Body of pancreas (tissue), 4 donors: ENCODE data around the gene COL18A1. TPM values are rescaled to one million over a fixed set of nuclear protein-coding genes. Genes with fewer than 3 reads are reported as not detected.
A peak's percentile ranks its signal among the peaks of the same experiment; 100 is the strongest.

ENCODE experiments used
- ATAC-seq: fragments of 150-250 bp; one replicate; pipeline ENCODE4 v1.9.1; 2016
- DNase-seq, 4 donors: peaks; one replicate each; pipeline ENCODE4 v3.0.0-alpha.2; 2019
- H3K27ac ChIP-seq, 4 donors: fragments of 200-600 bp; sonication (generic); 1 replicate in 3 of 4; 2 replicates in 1 of 4; pipeline versions ENCODE4 v1.5.1 to v1.6.1; 2016 to 2019; ENCODE audit warnings: mild to moderate bottlenecking in 1 of 4, mixed read lengths in 1 of 4, moderate library complexity in 1 of 4
- H3K27me3 ChIP-seq, 2 donors: fragments of 200-600 bp; sonication (generic); one replicate each; pipeline ENCODE4 v1.6.0; 2016; ENCODE audit warnings: mild to moderate bottlenecking in 1 of 2
- H3K36me3 ChIP-seq, 2 donors: fragments of 200-600 bp; sonication (generic); replicated peaks in 1 of 2; 2 replicates each; pipeline ENCODE4 v1.5.1; 2016; ENCODE audit warnings: low read depth in 2 of 2; ENCODE audit not compliant: insufficient read depth in 1 of 2
- H3K4me1 ChIP-seq: fragments of 200-600 bp; sonication (generic); one replicate; pipeline ENCODE4 v1.6.0; 2016
- H3K4me3 ChIP-seq, 2 donors: fragments of 200-600 bp; sonication (generic); 1 replicate in 1 of 2; 2 replicates in 1 of 2; pipeline ENCODE4 v1.5.1; 2016 to 2019
- H3K9me3 ChIP-seq, 3 donors: fragments of 200-600 bp; sonication (generic); 1 replicate in 2 of 3; 2 replicates in 1 of 3; pipeline ENCODE4 v1.5.1; 2016
- POLR2A ChIP-seq, 3 donors: fragments of 450-650 bp; IDR thresholded peaks; one replicate each; pipeline ENCODE4 v1.6.1; 2016; ENCODE audit warnings: antibody characterized with exemption in 3 of 3, mild to moderate bottlenecking in 2 of 3
- WGBS, 2 donors: methylation state at CpG; one replicate each; pipeline ENCODE4 v1.1.5; 2017; 5-methylcytosine and 5-hydroxymethylcytosine counted together
- intact Hi-C: fragments of 100-400 bp; cut with DNase I; formaldehyde crosslinking; loops from one replicate; pipeline ENCODE4 v1.15.1; 2023
- total RNA-seq, 2 donors: library from RNA; depleted of rRNA; stranded (reverse); fragments of >200 nt; gene quantifications; one replicate each; pipeline ENCODE4 v1.1.0, GENCODE V29; 2016
- TF ChIP-seq, protein P1 (sequence below), 7 experiments: fragments of 450-650 bp in 4 of 7; fragments of 200-600 bp in 3 of 7; sonication (generic) in 3 of 7; IDR thresholded peaks; one replicate each; pipeline ENCODE4 v1.5.1; 2016 to 2019; ENCODE audit warnings: antibody characterized with exemption in 7 of 7

Gene COL18A1
- total RNA-seq, 2 donors from 2014 or later, result 108 to 284 TPM

DNA sequence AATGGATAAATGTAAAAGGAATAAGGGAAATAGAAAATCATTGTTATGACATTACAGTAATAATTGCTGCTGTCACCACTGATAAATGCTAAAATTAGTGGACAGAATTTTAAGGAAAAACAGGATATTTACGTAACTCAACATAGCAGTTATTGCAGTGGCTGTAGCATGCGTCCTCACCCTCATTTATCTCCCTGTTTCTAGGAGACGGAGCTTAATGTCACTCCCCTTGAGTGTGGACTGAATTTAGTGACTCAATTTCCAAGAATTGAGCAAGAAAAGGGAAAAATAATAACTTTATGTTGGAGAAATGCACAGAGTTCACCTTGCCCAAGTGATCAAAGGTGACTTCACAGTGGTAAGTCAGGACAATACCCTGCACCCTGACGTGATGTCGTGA lies 33.3 kb upstream of the COL18A1 start:
- intact Hi-C loops, result no loop called here
- peaks cover 10% of the 10 kb centered on the region for H3K4me1 ChIP-seq
- no peak overlapping the region for H3K27ac ChIP-seq
- no peak for DNase-seq
- ATAC-seq, result no peak
- no peaks in the 10 kb centered on the region for H3K36me3 ChIP-seq
- H3K4me3 ChIP-seq, result no peak overlapping the region
- WGBS, 2 donors, result 53 to 60% methylated on average over 5 of the region's 5 CpGs
- TF ChIP-seq, protein P1, sequence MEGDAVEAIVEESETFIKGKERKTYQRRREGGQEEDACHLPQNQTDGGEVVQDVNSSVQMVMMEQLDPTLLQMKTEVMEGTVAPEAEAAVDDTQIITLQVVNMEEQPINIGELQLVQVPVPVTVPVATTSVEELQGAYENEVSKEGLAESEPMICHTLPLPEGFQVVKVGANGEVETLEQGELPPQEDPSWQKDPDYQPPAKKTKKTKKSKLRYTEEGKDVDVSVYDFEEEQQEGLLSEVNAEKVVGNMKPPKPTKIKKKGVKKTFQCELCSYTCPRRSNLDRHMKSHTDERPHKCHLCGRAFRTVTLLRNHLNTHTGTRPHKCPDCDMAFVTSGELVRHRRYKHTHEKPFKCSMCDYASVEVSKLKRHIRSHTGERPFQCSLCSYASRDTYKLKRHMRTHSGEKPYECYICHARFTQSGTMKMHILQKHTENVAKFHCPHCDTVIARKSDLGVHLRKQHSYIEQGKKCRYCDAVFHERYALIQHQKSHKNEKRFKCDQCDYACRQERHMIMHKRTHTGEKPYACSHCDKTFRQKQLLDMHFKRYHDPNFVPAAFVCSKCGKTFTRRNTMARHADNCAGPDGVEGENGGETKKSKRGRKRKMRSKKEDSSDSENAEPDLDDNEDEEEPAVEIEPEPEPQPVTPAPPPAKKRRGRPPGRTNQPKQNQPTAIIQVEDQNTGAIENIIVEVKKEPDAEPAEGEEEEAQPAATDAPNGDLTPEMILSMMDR (IDR thresholded peaks at IDR 0.05), result no peak
- no peak for TF ChIP-seq POLR2A (IDR thresholded peaks at IDR 0.05)
- no peaks in the 10 kb centered on the region for H3K9me3 ChIP-seq
- H3K27me3 ChIP-seq, result peaks cover 0 to 3% of the 10 kb centered on the region in 2 donors

DNA sequence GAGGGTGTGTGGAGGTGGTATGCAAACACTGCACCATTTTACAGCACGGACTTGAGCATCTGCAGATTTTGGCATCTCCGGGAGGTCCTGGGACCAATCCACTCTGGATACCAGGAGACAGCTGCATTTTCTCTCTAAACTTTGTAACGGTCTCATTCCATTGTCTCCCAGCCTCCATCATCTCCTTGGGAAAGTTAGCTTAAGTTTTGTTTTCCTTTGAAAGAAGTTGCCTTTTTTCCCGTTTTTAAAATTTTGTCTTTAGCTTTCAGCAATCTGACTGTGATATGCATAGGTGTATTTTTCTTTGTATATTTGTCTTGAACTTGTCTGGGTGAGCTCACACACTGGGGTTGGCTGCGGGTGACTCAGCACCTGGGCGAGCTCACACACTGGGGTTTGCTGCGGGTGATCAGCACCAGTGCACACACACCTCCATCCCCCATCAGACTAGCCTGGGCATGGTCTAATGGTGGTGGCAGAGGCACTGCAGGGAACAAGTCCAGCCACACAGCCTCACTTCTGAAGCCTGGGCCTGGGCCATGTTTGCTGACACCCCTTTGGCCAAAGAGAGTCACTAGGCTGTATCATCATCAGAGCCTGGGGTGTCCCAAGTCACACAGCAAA lies 32.1 kb upstream of the COL18A1 start:
- Histone ChIP-seq H3K27ac (no peak overlapping the region), H3K36me3 (no peaks in the 10 kb centered on the region), H3K4me3 (no peak overlapping the region), H3K27me3 (peaks cover 0 to 3% of the 10 kb centered on the region in 2 donors), H3K9me3 (no peaks in the 10 kb centered on the region), H3K4me1 (peaks cover 5% of the 10 kb centered on the region)
- DNase-seq (no peak), ATAC-seq (no peak)
- TF ChIP-seq, protein P1 (IDR thresholded peaks at IDR 0.05), result no peak
- no peak for TF ChIP-seq POLR2A (IDR thresholded peaks at IDR 0.05)
- WGBS, 2 donors, result 66 to 71% methylated on average over 7 of the region's 7 CpGs
- intact Hi-C loops, result no loop called here

DNA sequence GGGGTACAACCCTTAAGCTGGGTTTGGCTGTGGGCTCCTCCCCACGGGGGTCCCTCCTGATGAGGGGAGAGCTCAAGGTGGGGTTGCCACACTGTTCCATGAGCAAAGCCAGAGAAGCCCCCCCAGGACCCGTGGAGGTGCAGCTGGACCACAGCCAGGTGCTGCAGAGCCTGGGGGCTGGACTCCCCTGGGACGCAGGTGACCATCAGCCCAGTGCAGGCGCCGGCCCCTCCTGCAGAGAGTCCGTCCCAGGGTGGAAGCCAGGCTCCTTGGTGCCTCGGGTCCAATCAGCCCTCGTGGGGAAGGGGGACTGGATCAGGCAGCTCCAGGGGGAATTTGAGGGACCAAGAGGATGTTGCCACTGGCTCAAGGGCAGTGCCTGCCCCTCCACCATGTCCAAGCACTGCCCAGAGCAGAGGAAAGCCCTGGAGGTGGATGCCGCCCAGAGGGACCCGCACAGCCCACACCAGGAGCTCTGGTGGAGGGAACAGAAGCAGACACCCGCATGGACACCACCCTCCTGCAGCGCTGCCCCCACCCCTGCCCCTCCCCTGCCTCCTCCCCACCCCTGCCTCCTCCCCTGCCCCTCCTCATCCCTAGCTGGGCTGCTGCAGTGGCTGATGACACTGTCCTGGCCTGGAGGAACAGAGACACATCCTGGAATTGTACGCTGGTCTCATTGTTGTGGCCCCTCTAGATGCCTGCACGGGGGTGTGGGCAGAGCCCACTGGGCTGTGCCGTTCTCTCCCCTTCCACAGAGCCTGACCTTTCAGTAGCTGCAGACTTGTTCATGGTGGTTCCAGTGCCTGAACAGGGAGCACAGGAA lies 30.8 kb upstream of the COL18A1 start:
- H3K4me3 ChIP-seq, result no peak overlapping the region
- peak in 1 of 4 donors; percentile 9 for DNase-seq
- no peak for ATAC-seq
- TF ChIP-seq, protein P1 (IDR thresholded peaks at IDR 0.05), result no peak
- TF ChIP-seq POLR2A (IDR thresholded peaks at IDR 0.05), result no peak
- peaks cover 16% of the 10 kb centered on the region for H3K4me1 ChIP-seq
- WGBS, 2 donors, result 57 to 69% methylated on average over 8 to 15 of the region's 15 CpGs
- H3K27ac ChIP-seq, result no peak overlapping the region
- intact Hi-C loops, result no loop called here
- H3K36me3 ChIP-seq, result no peaks in the 10 kb centered on the region
- peaks cover 0 to 3% of the 10 kb centered on the region in 2 donors for H3K27me3 ChIP-seq
- no peaks in the 10 kb centered on the region for H3K9me3 ChIP-seq

DNA sequence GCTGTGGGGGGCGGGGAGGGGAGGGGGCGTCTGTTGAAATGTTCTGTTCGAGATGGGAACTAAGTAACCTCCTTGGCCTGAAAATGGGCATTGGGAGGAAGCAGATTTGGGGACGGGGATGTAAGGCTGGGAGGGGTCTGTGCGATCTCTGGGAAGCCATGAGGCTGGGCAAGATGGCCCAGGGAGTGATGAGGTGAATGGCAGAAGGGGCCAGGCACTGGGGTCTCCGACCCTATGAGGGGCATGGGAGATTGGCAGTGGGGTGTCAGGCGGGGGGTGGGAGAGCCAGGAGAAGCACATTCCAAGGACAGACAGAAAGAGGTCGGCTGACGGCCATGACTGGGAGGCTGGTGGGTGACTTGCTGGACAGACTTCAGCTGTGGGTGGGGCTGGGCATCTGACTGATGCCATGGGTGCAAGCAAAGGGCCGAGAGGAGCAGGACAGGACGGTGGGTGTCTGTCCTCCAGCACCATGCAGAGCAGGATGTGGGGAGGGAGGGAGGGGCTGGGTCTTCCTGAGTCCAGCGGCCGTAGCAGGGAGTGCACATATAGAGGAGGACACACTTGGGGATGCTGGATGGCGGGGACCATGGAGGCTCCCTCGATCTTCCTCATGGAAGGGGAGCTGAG lies 30.0 kb upstream of the COL18A1 start:
- intact Hi-C loops, result no loop called here

More for the DNA sequence above, 30.0 kb upstream of the COL18A1 start:
- Histone ChIP-seq H3K4me3 (no peak overlapping the region), H3K27ac (no peak overlapping the region), H3K4me1 (peaks cover 23% of the 10 kb centered on the region), H3K9me3 (no peaks in the 10 kb centered on the region), H3K36me3 (no peaks in the 10 kb centered on the region), H3K27me3 (peaks cover 0 to 3% of the 10 kb centered on the region in 2 donors)
- TF ChIP-seq POLR2A (IDR thresholded peaks at IDR 0.05), result no peak
- TF ChIP-seq, protein P1 (IDR thresholded peaks at IDR 0.05), result no peak
- ATAC-seq, result no peak
- DNase-seq, result peak in 2 of 4 donors; percentile 3 to 6
- 55 to 56% methylated on average over 14 to 15 of the region's 15 CpGs for WGBS, 2 donors
